GM21423 (cell line): ENCODE results near the gene GDF3.
"Not testable (repeated sequence)": the region's sequence is repeated elsewhere in the genome, so short reads cannot be mapped to it uniquely, and the experiment has no call there.

ENCODE experiments used
- ATAC-seq: cut with Tn5 transposase; IDR thresholded peaks from one replicate; pipeline ENCODE4 v1.9.1; 2021; ENCODE audit warnings: mild to moderate bottlenecking, moderate library complexity; ENCODE audit not compliant: unreplicated experiment

Gene GDF3

DNA sequence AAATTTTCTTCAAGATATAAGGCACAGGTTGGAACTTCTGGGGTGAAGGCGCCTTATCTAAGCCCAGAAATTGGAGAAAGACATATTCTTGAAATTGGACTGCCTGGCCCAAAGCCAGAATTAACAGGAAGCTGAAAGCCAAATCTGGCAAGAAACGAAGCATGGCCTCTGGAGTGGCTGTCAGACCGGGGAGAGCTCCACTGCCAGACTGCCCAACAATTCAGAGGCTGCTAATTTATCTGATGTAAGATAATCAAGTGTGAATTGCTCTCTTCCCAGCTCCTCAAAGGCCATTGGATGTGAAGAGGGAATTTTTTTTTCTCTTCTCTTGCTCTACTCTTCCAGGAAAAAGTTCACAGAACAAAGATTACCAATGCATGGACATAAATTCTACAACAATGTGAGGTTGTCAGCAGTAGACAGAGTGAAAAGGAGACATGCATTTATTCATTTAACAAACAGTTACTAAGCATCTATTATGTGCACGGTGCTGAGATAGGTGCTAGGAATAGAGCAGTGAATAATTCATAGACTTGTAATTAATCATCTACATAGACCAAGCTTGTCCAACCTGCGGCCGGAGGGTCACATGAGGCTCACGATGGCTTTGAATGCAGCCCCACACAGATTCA, at the start of gene GDF3:
TSS of gene GDF3 (minus strand) at position 210 of the 632 bp plus-strand sequence. CDS start at position 163, 47 bp downstream.
- ATAC-seq = no peak

DNA sequence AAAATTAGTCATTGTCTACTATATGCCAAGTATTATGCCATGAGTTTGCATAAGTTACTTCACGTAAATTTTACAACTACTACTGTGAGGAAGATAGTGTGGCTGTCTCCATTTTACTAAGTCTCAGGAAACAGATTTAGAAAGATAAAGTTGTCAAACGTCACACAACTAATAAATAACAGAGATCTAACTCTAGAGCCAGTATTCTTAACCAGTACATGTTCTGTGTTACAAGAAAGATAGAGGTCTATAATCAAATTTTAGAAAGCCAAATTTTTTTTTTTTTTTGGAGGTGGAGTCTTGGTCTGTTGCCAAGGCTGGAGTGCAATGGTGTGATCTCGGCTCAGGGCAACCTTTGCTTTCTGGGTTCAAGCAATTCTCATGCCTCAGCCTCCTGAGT, 37.4 kb upstream of the GDF3 start:
- no peak for ATAC-seq

DNA sequence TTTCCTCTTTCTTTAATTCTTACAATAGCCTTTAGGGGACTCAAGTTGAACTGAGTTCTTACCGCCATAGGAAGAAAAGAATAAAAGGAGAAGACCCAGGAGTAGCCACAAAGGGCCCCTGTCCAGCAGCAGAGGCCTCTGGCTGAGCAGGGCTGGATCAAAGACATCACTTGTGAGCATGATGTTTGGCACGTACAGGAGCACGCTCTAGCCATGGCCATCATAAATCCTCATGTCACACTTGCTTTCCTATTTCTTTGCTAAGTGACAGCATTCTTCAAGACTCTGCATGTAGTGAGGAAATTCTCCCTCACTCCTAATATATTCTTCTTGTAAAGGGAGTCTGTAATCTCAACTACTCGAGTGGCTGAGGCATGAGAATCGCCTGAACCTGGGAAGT, 35.9 kb upstream of the GDF3 start:
- no peak for ATAC-seq

DNA sequence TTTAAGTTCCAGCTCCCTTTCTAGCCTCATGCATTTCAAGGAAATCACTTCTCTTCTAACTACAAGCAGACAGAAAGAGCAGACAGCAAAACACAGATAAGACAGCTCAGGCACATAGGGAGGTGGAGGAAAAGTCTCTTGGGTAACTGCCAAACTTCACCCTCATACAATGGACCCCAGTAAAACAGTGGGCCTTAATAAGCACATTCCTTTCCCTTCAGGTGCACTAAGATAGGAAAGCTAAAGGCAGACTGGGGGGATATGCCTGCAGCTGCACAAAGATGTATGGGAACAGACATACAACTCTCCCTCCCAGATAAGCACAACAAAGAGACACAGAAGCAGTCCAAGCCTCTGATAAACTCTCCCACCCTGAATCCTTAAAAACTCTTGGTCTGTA, 35.4 kb upstream of the GDF3 start:
- ATAC-seq = not testable (repeated sequence)

DNA sequence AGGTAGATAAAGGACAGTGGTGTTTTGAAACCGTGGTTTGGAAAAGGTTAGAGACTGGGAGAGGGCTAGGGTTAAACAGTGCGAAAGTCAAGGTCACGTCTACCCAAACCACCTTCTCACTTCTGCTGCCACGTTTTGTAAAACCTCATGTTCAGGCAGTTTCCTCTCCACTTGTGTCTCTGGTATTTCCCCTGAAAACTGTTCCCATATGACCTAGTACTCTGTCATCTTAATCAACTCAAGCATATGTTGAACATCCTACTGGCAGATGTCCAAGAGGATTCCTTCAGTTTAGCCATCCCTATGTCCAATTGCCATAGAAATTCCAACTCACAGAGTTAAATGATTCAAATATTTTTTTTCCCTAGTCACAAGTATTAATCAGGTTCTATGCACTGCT, 34.2 kb upstream of the GDF3 start:
- no peak for ATAC-seq

DNA sequence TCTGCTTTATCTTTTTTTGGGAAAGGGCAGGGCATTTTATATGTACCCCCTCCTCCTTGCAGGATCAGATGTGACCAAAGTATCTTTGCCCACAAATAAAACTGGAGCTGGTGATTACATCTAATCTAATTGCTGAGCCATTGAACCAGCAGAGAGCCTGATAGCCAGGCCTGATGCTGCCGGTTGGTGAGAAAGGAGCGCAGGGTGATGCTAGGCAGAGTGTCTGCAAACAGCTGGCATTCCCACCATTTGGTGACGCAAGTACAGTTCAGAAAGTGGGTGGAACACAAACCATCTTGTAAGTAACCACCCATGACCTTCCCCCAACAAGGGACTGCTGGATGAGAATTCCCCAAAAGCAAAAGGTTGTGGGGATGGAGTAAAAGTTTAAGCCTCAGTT, 28.4 kb upstream of the GDF3 start:
- ATAC-seq = no peak

DNA sequence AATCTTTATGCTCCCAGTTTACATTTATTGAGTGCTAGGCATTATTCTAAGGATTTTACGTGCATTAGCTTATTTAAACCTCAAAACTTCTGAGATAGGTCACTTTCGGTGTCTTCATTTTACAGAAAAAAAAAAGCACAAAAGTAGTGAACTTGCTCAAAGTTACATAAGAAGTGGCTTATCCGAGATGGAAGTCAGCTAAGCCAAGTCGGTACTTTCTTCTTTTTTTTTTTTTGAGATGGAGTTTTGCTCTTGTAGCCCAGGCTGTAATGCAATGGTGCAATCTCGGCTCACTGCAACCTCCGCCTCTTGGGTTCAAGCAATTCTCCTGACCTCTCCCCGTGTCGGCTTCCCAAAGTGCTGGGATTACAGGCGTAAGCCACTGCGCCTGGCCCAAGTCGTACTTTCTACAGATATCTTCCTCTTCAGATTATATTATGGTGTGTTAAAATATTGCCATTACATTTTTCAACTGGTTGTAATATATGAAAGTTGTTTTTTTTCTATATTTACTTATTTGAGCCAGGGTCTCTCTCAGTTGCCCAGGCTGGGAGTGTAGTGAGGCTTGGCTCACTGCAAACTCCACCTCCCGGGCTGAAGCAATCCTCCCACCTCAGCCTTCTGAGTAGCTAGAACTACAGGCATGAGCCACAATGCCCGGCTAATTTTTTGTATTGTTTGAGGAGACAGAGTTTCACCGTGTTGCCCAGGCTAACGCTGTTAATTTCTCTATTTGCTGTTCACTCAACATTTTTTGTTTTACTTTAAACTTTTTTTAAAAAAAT, 24.6 kb upstream of the GDF3 start:
- no peak for ATAC-seq

DNA sequence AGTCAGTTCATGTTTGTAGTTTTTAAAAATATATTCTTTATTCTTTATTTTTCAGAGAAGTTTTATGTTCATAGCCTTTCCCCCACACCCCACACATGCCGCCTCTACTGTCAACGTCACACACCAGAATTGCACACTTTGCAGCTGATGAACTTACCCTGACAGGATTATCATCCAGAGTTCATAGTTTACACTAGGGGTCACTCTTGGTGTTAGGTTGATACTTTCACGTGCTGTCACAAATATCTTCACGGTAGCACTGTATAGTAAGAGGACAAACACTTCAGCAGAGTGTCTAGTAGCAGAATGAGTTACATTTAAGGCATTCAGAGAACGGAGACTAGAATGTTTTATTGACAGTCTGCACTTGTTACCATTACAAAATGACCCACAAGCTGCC, 20.8 kb upstream of the GDF3 start:
- no peak for ATAC-seq

DNA sequence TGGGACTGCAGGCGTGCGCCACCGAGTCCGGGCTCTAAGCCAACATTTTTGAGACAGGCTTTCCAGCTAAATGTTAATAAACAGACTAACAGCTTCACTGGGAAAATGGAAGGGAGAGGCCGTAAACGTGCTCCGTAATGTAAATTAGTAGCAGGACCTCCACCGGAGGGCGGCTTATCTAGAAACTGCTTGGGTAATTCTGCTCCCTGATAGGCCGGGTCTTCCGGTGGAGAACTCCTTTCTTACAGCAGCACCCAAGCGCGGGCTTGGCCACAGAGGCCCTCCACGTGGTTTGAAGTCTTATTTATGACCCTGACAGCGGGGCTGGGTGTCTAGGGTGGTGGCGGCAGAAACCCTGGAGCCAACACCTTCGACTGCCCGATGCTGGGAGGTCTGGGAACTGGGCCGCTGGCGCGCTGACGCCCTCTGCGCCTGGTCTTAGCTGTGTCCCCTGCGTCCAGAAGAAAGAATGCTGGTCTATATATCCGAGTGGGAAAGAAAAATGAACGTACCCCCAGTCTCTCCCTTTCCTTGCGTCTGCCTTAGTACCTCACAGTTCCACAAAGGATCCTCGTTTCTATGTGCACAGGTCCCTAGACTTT, 17.4 kb upstream of the GDF3 start:
- ATAC-seq = no peak

DNA sequence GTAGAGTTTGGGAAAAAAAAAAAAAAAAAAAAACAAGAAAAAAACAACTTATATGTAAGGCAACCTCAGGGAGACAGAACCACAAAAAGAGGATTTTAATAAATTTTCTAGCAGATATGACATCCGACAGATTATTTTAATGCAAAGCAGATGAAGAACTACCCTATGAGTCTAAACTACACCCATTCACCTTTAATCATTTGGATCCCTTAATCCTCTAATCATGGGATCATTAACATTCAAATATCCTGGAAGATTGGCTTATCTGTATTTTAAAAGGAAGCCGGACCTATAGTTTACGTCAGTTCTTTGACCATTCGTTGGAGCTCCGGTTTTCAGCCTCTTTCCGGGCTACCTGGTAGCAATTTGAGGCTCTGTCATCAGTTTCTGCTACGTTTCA, 15.6 kb upstream of the GDF3 start, which contains the start of gene DPPA3:
TSS of gene DPPA3 (plus strand) at position 301 of the 400 bp plus-strand sequence. CDS start 138 bp downstream, outside the sequence.
- no peak for ATAC-seq

DNA sequence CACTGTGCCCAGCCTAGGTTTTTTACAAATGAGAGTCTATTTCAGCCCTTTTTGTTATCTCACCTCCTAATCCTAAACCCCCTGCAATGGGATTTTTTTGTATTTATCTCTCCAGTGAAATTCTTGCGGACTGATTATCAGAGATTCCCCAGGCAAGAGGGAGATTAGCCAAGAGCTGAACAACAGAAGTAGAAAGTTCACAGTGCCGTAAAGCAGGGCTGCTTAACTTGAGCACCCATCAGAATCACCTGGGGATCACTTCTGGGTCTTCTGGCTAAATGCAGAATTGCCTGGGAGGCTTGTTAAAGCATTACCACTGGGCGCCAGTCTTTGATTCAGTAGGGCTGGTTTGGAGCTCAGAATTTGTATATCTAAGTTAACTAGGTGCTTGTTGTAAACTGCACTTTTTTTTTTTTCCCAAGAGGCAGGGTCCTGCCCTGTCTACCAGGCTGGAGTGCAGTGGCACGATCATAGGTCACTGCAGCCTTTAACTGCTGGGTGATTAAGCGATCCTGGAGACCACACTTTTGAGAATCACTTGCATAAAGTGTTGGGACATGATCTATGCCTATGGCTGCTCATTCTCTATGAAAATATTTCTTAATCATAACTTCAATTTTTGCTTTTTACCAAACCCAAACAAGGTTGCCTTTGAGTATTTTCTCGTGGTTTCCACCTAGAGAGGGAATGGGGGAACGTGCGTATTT, 14.5 kb upstream of the GDF3 start:
- ATAC-seq = no peak

DNA sequence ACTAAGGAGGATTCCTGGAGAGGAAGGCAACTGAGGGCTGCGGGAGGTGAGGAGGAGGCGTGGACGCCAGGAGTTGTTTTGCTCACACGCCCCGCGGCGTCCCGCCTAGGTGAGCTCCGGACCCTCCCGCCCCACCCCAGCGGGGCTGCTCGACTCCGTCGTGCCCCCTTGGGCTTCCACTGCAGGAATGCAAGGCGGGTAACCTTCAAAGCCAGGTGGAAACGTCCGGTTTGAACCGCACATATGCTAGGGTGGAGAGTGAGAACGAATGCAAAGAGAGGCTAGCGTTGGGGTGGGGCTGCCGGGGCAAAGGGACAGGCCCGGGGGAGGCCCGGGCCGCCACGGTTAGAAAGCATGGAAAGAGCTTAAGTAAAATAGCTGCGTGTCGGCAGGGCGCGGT, 10.3 kb upstream of the GDF3 start:
- ATAC-seq = no peak

DNA sequence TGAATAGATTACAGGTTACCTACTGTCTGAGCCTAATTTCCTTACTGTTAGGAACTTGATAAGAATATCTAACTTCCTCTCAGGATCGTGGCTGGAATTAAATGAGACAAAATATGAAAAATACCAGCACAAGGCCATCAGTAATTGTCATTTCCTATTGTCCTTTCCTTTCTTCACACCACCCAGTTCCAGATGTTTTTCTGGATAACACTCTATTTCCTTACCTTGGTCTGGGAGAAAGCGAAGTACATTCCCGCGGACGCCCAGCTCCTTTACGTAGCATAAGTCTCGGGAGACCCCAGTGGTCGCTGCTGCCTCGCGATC, 376 bp downstream of the GDF3 start:
- ATAC-seq = no peak

DNA sequence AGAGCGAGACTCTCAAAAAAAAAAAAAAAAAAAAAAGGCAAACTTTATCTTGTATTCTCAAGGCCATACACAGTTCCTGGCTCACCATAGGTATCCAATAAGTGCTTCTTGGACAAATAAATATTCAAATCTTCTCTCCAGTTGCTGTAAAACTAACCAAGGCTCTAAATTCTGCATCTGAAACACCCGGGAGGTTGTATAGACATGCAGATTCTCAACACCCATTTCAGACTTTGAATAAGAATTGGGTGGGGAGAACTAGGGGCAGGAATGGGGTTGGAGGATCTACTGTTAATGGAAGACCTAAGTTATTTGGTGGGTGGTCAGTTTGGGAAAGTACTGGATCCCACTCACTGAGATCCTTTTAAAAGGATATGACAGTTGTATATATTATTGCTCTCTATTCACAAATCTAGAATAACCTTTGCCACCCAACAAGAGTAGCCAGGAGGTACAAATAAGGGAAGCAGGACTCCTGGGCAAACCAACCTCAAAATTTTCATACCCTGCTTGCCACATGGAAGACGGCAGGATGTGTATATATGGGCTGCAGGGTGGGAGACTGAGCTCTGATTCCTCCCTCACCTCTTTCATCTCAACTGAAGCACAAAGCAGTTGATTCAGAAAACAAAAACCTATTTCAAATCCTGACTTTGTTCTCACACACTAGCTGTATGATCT, 879 bp downstream of the GDF3 start:
- no peak for ATAC-seq

DNA sequence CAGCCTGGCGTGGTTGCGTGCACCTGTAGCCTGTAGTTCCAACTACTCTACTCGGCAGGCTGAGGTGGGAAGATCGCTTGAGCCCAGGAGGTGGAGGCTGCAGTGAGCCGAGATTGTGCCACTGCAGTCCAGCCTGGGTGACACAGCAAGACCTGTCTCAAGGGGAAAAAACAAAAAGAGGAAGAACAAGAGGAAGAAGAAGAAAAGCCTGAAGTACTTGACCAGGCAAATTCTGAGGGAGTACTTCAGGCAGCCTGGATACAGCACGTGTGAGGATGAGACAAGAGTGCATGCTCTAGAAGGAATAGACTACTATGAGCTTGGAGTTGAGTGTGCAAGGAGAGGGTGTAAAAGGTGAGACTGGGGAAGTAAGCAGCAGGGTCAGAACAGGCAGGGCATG, 1.8 kb downstream of the GDF3 start:
- no peak for ATAC-seq

DNA sequence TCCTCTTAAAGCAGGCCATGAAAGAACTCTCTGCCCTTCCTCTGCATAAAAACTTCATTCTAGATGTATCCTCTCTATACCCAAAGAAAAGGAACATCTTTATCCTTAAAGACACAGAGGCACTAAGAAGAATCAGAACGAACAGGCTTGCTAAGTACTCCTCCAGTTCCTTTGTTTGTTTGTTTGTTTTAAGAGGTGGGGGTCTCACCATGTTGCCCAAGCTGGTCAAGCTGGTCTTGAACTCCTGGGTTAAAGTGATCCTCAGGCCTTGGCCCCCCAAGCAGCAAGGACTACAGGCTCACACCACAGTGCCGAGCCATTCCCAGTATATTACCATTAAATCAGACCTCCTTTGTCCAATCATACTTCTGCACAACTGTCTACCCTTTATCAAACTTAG, 14.0 kb downstream of the GDF3 start:
- ATAC-seq = no peak

DNA sequence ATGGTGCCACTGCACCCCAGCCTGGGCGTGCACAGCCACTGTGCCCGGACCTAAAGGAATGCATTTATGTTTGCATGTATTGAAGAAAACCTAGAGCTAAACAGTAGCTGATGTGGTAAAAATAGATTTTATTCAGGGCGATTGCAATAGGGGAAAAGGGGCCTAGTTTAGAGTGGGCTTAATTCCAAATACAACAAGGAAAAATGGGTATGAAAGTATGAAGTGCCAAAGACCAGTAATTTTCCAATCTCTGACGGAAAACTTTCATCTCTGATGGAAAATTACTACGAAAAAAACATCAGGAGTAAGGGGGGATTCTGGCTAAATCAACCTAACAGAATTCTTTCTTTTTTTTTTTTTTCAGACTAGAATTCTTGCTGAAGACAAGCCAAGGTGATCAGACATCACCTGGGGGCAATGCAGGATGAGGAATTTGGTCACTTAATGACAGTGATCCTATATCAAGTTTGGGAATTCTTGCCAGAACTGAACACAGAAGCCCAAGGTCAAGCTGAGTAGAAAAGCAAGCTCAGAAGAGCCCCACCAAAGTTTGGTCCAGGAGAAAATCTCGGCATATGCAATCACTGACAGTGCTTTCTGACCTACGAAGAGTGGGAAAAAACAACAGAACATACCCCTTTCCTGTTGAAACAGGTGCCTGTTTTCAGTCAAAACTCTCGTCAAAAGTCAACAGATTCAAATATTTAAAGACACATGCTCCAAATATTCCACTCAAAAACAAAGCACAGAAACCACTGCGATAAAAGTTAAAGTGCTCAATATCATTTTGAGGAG, 16.1 kb downstream of the GDF3 start:
- ATAC-seq = no peak

DNA sequence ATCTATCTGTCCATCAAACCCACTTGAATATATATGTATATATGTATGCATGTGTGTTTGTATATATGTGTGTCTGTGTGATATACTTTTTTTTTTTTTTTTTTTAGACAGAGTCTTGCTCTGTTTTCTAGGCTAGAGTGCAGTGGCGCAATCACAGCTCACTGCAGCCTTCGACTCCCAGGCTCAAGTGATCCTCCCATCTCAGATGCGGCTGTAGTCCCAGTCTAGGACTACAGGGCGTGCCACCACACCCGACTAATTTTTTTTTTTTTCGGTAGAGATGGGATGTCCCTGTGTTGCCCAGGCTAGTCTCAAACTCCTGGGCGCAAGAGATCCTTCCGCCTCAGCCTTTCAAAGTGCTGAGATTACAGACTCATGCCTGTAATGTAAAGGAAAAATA, 16.8 kb downstream of the GDF3 start:
- ATAC-seq = no peak

DNA sequence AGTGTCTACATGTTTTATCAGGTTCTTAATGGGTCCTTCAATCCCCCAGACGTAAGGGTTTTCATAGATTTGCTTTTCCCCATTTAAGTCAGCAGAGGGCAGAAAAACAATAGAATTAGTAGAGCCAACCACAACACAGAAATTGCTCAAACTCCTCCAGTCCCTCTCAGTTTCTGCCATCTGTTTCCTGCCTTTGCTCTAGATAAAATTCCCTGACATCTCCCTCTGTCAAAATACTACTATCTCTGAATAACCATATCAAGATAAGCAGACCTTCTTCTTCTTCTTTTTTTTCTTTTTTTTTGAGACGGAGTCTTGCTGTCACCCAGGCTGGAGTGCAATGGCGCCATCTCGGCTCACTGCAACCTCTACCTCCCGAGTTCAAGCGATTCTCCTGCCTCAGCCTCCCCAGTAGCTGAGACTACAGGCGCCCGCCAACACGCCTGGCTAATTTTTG, 18.1 kb downstream of the GDF3 start:
- ATAC-seq = not testable (repeated sequence)

DNA sequence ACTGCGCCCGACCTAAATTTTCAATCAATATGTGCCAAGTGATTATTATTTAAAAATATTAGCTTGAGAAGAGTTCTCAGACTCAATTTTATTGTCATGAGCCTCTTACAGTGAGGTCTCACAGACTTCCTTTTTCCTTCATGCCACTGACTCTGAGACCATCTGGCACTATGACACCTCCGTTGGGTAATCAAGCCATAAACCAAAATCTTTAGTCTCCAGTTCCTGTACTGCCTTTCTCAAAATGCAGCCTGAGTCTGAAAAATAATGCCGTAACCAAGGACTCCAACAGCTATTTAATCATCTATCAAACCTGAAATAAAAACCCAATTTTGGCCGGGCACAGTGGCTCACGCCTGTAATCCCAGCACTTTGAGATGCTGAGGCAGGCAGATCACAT, 20.1 kb downstream of the GDF3 start:
- ATAC-seq = not testable (repeated sequence)
